Activated naive CD4-positive, alpha-beta T cell treated with anti-CD3 and anti-CD28 coated beads, Interleukin-2, amount 10 ng/mL, durations not matched to agents 7 days and 5 days (primary cell): Measurements from ENCODE around the gene CACNG4.

Experiments used
- CTCF ChIA-PET: fragments of 350-600 bp; sonication (Branson Sonifier 250); formaldehyde crosslinking; loops from one replicate; lab custom pipeline; 2021; ENCODE audit warnings: antibody characterized with exemption; lab: Charles Lee
- DNase-seq: peaks from one replicate; pipeline ENCODE4 v3.0.0-alpha.2; 2020
- H3K27ac Mint-ChIP-seq: one replicate; pipeline ENCODE4 v1.8.0; 2021; ENCODE audit warnings: mild to moderate bottlenecking, moderate library complexity, mixed read lengths
- H3K27me3 Mint-ChIP-seq: one replicate; pipeline ENCODE4 v1.8.0; 2021; ENCODE audit warnings: mild to moderate bottlenecking, mixed read lengths
- H3K36me3 Mint-ChIP-seq: one replicate; pipeline ENCODE4 v1.8.0; 2021; ENCODE audit warnings: mixed read lengths
- H3K4me1 Mint-ChIP-seq: one replicate; pipeline ENCODE4 v1.8.0; 2021; ENCODE audit warnings: mixed read lengths
- H3K4me3 Mint-ChIP-seq: one replicate; pipeline ENCODE4 v1.8.0; 2021; ENCODE audit warnings: mild to moderate bottlenecking, moderate library complexity, mixed read lengths
- H3K9me3 Mint-ChIP-seq: one replicate; pipeline ENCODE4 v1.8.0; 2021; ENCODE audit warnings: mixed read lengths

The CACNG4 gene

GRCh38 chr17:67063141-67063540, 98.6 kb downstream of the CACNG4 start:
- Mint-ChIP-seq H3K4me1 (no peaks in the 10 kb centered on the region), H3K36me3 (no peaks in the 10 kb centered on the region), H3K27ac (no peak overlapping the region), H3K9me3 (no peaks in the 10 kb centered on the region), H3K4me3 (no peak overlapping the region), H3K27me3 (no peaks in the 10 kb centered on the region)
- DNase-seq, result no peak
- CTCF ChIA-PET, result no interaction called here

DNA sequence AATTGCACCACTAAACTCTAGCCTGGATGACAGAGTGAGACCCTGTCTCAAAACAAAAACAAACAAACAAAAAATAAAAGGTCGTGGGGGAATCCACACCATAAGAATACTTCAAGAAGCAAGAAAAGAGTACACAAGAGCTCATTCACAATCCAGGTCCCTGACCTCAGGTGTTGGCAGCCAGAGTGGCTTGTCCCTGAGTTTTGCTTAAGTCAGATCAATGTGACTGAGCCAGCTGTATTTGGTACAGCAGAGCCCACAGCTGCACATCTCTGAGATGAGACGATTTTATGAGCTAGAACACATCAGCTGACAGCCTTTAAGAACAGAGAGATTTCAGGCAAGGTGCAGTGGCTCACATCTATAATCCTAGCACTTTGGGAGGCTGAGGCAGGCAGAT, 102.2 kb downstream of the CACNG4 start:
- no peak overlapping the region for H3K27ac Mint-ChIP-seq
- no peaks in the 10 kb centered on the region for H3K4me1 Mint-ChIP-seq
- H3K27me3 Mint-ChIP-seq, result no peaks in the 10 kb centered on the region
- peaks cover 3% of the 10 kb centered on the region for H3K36me3 Mint-ChIP-seq
- DNase-seq, result no peak
- no peak overlapping the region for H3K4me3 Mint-ChIP-seq
- H3K9me3 Mint-ChIP-seq, result no peaks in the 10 kb centered on the region
- CTCF ChIA-PET, result no interaction called here

DNA sequence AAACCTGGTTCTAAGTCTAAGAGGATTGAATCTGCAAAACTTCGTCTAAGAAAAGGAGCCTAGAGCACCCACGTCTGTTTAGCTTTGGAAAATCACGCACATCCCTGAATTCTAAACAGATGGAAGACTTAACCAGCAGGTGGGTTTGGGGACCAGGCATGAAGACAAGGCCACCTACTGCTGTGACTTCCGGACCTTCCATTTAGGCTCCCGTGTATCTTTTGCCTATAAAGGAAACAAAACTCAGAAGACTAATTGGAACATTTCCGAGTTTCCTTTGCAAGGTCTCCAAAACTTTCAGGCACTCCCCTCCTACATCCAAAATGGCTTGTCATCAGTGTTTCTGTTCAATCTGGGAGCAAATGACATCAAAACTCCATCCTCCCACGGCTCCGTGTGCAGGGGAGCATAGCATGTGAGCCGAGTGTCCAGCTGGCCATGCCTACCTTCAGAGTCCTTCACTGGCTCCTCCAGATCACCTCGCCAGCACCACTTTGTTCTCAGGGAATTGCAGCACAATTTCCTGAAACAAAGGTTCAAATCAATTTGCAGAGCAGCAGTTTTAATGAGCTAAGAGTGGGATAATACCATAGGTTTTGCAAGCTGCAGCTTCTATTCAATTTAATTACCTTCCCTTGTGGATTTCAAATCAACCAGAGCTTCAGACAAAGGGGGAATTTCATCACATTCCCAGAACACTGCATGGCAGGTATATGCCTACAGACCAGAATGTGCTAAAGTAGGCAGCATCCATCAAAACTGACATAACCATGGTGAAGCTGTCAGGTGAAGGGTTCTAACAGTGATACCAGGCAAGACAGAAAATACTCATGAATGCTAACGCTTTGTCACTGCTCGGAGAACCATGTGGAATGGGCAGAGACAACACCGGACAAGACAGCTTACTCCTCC, 103.3 kb downstream of the CACNG4 start:
- Mint-ChIP-seq H3K9me3 (no peaks in the 10 kb centered on the region), H3K27ac (no peak overlapping the region), H3K4me1 (no peaks in the 10 kb centered on the region), H3K4me3 (no peak overlapping the region), H3K27me3 (no peaks in the 10 kb centered on the region), H3K36me3 (peaks cover 7% of the 10 kb centered on the region)
- CTCF ChIA-PET, result no interaction called here
- DNase-seq, result no peak

GRCh38 chr17:67068999-67069398, 104.5 kb downstream of the CACNG4 start:
- Mint-ChIP-seq H3K27ac (no peak overlapping the region), H3K9me3 (no peaks in the 10 kb centered on the region), H3K4me3 (no peak overlapping the region), H3K4me1 (no peaks in the 10 kb centered on the region), H3K36me3 (peaks cover 15% of the 10 kb centered on the region), H3K27me3 (no peaks in the 10 kb centered on the region)
- no peak for DNase-seq
- CTCF ChIA-PET, result interaction anchor here (0.7 kb wide), 1 partner anchor 9 kb away, joined by 3 read pairs; no protein-coding TSS in a partner anchor

GRCh38 chr17:67069603-67070136, 105.2 kb downstream of the CACNG4 start:
- no peak for DNase-seq
- H3K4me1 Mint-ChIP-seq, result no peaks in the 10 kb centered on the region
- no peak overlapping the region for H3K4me3 Mint-ChIP-seq
- CTCF ChIA-PET, result no interaction called here
- no peaks in the 10 kb centered on the region for H3K9me3 Mint-ChIP-seq
- no peak overlapping the region for H3K27ac Mint-ChIP-seq
- H3K36me3 Mint-ChIP-seq, result peaks cover 15% of the 10 kb centered on the region
- no peaks in the 10 kb centered on the region for H3K27me3 Mint-ChIP-seq

DNA sequence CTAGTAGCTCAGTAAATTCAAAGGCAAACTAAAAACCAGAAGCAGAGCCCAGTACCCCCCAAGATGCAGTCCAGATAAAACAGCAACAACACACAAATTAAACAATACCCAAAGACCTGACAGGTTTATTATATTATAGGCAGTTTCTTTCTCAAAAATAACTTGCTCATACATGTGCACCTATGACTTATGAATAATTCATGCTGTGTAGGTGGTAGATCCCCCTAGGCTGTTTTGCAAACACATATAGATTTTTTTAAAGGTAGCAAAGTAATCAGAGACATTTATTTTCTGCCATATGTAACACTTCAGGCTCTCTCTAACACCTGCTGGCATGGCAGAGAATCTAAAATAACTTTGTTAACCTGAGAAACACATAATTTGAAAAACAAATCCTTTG, 107.1 kb downstream of the CACNG4 start:
- H3K27ac Mint-ChIP-seq, result no peak overlapping the region
- H3K4me1 Mint-ChIP-seq, result no peaks in the 10 kb centered on the region
- CTCF ChIA-PET, result no interaction called here
- H3K36me3 Mint-ChIP-seq, result peaks cover 24% of the 10 kb centered on the region
- H3K9me3 Mint-ChIP-seq, result no peaks in the 10 kb centered on the region
- H3K4me3 Mint-ChIP-seq, result no peak overlapping the region
- no peak for DNase-seq
- no peaks in the 10 kb centered on the region for H3K27me3 Mint-ChIP-seq

- CTCF ChIA-PET, result no interaction called here
- no peak for DNase-seq
- no peaks in the 10 kb centered on the region for H3K27me3 Mint-ChIP-seq
- H3K27ac Mint-ChIP-seq, result no peak overlapping the region
- no peaks in the 10 kb centered on the region for H3K9me3 Mint-ChIP-seq
- H3K4me3 Mint-ChIP-seq, result no peak overlapping the region
- no peaks in the 10 kb centered on the region for H3K4me1 Mint-ChIP-seq
- H3K36me3 Mint-ChIP-seq, result peaks cover 28% of the 10 kb centered on the region
These were observed 108.4 kb downstream of the CACNG4 start for GRCh38 chr17:67072885-67073284.

DNA sequence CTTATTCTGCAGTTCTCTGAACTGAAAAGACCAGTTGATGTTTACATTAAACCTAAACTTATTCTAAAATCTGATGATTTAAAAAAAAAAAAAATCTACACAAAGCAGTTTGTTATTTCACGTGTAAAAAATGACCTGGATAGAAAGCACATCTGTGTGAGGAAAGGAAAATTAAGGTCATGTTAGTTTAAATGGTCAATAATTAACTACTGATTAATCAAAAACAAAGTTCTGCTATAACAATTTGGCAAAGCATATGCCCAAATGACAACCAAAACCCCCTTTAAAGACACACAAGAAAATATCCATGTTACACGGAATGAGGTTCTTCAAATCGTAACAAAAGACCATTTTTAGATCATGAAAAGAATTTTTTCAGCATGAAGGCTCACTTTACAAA, 110.3 kb downstream of the CACNG4 start:
- CTCF ChIA-PET, result interaction anchor here (0.6 kb wide), 1 partner anchor 297 kb away, joined by 3 read pairs; no protein-coding TSS in a partner anchor
- Mint-ChIP-seq H3K27ac (no peak overlapping the region), H3K36me3 (peaks cover 34% of the 10 kb centered on the region)

GRCh38 chr17:67076290-67076689, 111.8 kb downstream of the CACNG4 start:
- H3K4me1 Mint-ChIP-seq, result peaks cover 6% of the 10 kb centered on the region
- no peak overlapping the region for H3K4me3 Mint-ChIP-seq
- H3K36me3 Mint-ChIP-seq, result peaks cover 38% of the 10 kb centered on the region
- no peak for DNase-seq
- CTCF ChIA-PET, result no interaction called here
- H3K9me3 Mint-ChIP-seq, result no peaks in the 10 kb centered on the region
- H3K27ac Mint-ChIP-seq, result no peak overlapping the region
- H3K27me3 Mint-ChIP-seq, result no peaks in the 10 kb centered on the region

More for the DNA sequence above, 110.3 kb downstream of the CACNG4 start:
- H3K27me3 Mint-ChIP-seq, result no peaks in the 10 kb centered on the region
- H3K4me3 Mint-ChIP-seq, result no peak overlapping the region
- no peaks in the 10 kb centered on the region for H3K4me1 Mint-ChIP-seq
- DNase-seq, result no peak
- H3K9me3 Mint-ChIP-seq, result no peaks in the 10 kb centered on the region

GRCh38 chr17:67078292-67078691, 113.8 kb downstream of the CACNG4 start:
- H3K9me3 Mint-ChIP-seq, result no peaks in the 10 kb centered on the region
- DNase-seq, result no peak
- H3K4me1 Mint-ChIP-seq, result peaks cover 16% of the 10 kb centered on the region
- no peak overlapping the region for H3K4me3 Mint-ChIP-seq
- CTCF ChIA-PET, result no interaction called here
- no peak overlapping the region for H3K27ac Mint-ChIP-seq
- peaks cover 31% of the 10 kb centered on the region for H3K36me3 Mint-ChIP-seq
- no peaks in the 10 kb centered on the region for H3K27me3 Mint-ChIP-seq

GRCh38 chr17:67079491-67079890, 115.0 kb downstream of the CACNG4 start:
- CTCF ChIA-PET, result no interaction called here
- Mint-ChIP-seq H3K4me1 (peaks cover 21% of the 10 kb centered on the region), H3K27ac (no peak overlapping the region), H3K4me3 (no peak overlapping the region), H3K9me3 (no peaks in the 10 kb centered on the region), H3K27me3 (no peaks in the 10 kb centered on the region), H3K36me3 (peaks cover 30% of the 10 kb centered on the region)
- DNase-seq, result no peak

DNA sequence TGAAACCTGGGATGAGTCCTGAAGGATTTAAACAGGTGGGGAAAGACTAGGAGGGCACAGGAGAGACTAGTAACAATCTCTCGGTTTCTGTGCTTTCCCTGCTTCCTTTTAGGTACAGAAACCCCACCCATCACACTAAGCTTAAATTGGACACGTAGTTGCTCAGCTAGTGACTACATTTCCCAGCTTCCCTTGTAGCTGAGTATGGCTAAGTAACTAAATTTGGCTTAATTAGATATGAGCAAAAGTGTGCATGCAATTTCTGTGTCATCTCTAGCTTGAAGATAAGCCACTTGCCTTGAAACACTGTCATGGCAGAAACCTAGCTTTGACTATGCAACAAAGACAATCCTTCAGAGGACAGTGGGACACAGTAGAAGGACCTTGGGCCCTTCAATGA, 116.3 kb downstream of the CACNG4 start:
- Mint-ChIP-seq H3K9me3 (no peaks in the 10 kb centered on the region), H3K36me3 (peaks cover 29% of the 10 kb centered on the region), H3K27ac (no peak overlapping the region), H3K27me3 (no peaks in the 10 kb centered on the region), H3K4me1 (peaks cover 21% of the 10 kb centered on the region), H3K4me3 (no peak overlapping the region)
- DNase-seq, result no peak
- CTCF ChIA-PET, result interaction anchor here (1.8 kb wide), 1 partner anchor 353 kb away, joined by 4 read pairs; no protein-coding TSS in a partner anchor

GRCh38 chr17:67082107-67082506, 117.6 kb downstream of the CACNG4 start:
- Mint-ChIP-seq H3K4me3 (no peak overlapping the region), H3K9me3 (no peaks in the 10 kb centered on the region), H3K36me3 (peaks cover 29% of the 10 kb centered on the region), H3K27ac (peak overlapping the region; percentile 76), H3K4me1 (peaks cover 21% of the 10 kb centered on the region), H3K27me3 (no peaks in the 10 kb centered on the region)
- DNase-seq, result no peak
- CTCF ChIA-PET, result interaction anchor here (1.0 to 1.8 kb wide), 4 partner anchors 11 to 354 kb away, joined by 3 to 5 read pairs (median 4); no protein-coding TSS in a partner anchor
